Ovary (tissue), 3 donors: Measurements from ENCODE around the gene HS1BP3.

ENCODE experiments used
- CTCF ChIP-seq, 3 donors: fragments of 450-650 bp in 2 of 3; fragments of 200-600 bp in 1 of 3; IDR thresholded peaks; one replicate each; pipeline versions ENCODE4 v1.5.1 to v1.8.0; 2016 to 2022; ENCODE audit warnings: antibody characterized with exemption in 3 of 3, mild to moderate bottlenecking in 1 of 3
- POLR2A ChIP-seq: fragments of 450-650 bp; IDR thresholded peaks from one replicate; pipeline ENCODE4 v1.6.1; 2017; ENCODE audit warnings: antibody characterized with exemption, mild to moderate bottlenecking, moderate library complexity
- donor health status: DM: no; HTN: no; CAD: no.

GRCh38 chr2:20643060-20643459 lies 7.8 kb downstream of the HS1BP3 start:
- TF ChIP-seq CTCF (IDR thresholded peaks at IDR 0.05) (no peak), POLR2A (no peak)
